Vagina (tissue), 2 donors: Measurements from ENCODE around the gene SPIRE2. TPM values are rescaled to one million over a fixed set of nuclear protein-coding genes. Genes with fewer than 3 reads are reported as not detected.
"Not testable (repeated sequence)": the region's sequence is repeated elsewhere in the genome, so short reads cannot be mapped to it uniquely, and the experiment has no call there.

Experiments
- DNase-seq, 2 donors: peaks; one replicate each; pipeline ENCODE4 v3.0.0-alpha.2; 2017; ENCODE audit errors: extremely low spot score in 2 of 2
- H3K27ac ChIP-seq: fragments of 200-600 bp; sonication (generic); one replicate; pipeline ENCODE4 v1.5.1; 2019
- H3K27me3 ChIP-seq: fragments of 200-600 bp; sonication (generic); one replicate; pipeline ENCODE4 v1.5.1; 2019
- H3K36me3 ChIP-seq, 2 donors: fragments of 200-600 bp; sonication (generic); one replicate each; pipeline ENCODE4 v1.5.1; 2017 to 2019
- H3K4me1 ChIP-seq: fragments of 200-600 bp; sonication (generic); one replicate; pipeline ENCODE4 v1.5.1; 2019
- H3K4me3 ChIP-seq, 2 donors: fragments of 200-600 bp; sonication (generic); 1 replicate in 1 of 2; 2 replicates in 1 of 2; pipeline ENCODE4 v1.5.1; 2016 to 2019
- H3K9me3 ChIP-seq: fragments of 200-600 bp; sonication (generic); one replicate; pipeline ENCODE4 v1.5.1; 2019
- POLR2A ChIP-seq, 2 donors: fragments of 450-650 bp; IDR thresholded peaks; one replicate each; pipeline ENCODE4 v1.6.1; 2017; ENCODE audit warnings: antibody characterized with exemption in 2 of 2, mild to moderate bottlenecking in 2 of 2, moderate library complexity in 2 of 2
- POLR2AphosphoS5 ChIP-seq, 2 donors: sonication (generic); formaldehyde crosslinking; IDR thresholded peaks; one replicate each; pipeline ENCODE4 v1.9.0; 2017; ENCODE audit warnings: antibody characterized with exemption in 2 of 2, mild to moderate bottlenecking in 2 of 2, low read depth in 1 of 2; ENCODE audit not compliant: insufficient read depth in 1 of 2
- intact Hi-C: fragments of 100-400 bp; cut with DNase I; formaldehyde crosslinking; loops from one replicate; pipeline ENCODE4 v1.15.1; 2023
- total RNA-seq: library from RNA; depleted of rRNA; stranded (reverse); fragments of >200 nt; gene quantifications from one replicate; pipeline ENCODE4 v1.2.3, GENCODE V29; 2016
- TF ChIP-seq, protein P1 (sequence below), 3 experiments: fragments of 450-650 bp in 2 of 3; fragments of 200-600 bp in 1 of 3; sonication (generic) in 1 of 3; IDR thresholded peaks; one replicate each; pipeline ENCODE4 v1.5.1; 2017 to 2019; ENCODE audit warnings: antibody characterized with exemption in 3 of 3, mild to moderate bottlenecking in 2 of 3, moderate library complexity in 2 of 3

Gene SPIRE2
- total RNA-seq, 1 donor from 2014 or later = 2.2 TPM

DNA sequence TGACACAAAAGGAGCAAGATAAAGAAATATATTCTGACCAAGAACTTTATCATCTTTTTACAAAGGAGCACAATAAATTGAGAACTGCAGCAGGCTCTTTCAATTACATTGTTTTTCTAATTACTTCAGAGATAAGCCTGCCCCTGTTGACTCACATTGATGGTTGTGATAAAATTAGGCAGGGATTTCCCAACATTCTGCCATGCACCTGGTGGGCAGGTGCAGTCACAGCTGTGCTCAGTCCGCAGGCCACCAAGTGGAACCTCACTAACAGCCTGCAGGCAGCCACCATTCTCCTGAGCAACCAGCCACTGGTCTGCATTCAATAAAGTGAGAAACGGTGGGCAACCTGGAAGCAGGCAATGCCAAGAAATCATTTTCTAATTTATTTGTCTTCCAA lies 17.0 kb upstream of the SPIRE2 start:
- Histone ChIP-seq H3K27ac (no peak overlapping the region), H3K36me3 (no peaks in the 10 kb centered on the region), H3K4me3 (no peak overlapping the region), H3K27me3 (no peaks in the 10 kb centered on the region), H3K4me1 (peaks cover 8% of the 10 kb centered on the region), H3K9me3 (no peaks in the 10 kb centered on the region)
- DNase-seq = no peak
- no peak for TF ChIP-seq POLR2AphosphoS5 (IDR thresholded peaks at IDR 0.05; ENCODE audit: insufficient read depth in 1 of 2, low read depth in 1 of 2)
- TF ChIP-seq, protein P1, sequence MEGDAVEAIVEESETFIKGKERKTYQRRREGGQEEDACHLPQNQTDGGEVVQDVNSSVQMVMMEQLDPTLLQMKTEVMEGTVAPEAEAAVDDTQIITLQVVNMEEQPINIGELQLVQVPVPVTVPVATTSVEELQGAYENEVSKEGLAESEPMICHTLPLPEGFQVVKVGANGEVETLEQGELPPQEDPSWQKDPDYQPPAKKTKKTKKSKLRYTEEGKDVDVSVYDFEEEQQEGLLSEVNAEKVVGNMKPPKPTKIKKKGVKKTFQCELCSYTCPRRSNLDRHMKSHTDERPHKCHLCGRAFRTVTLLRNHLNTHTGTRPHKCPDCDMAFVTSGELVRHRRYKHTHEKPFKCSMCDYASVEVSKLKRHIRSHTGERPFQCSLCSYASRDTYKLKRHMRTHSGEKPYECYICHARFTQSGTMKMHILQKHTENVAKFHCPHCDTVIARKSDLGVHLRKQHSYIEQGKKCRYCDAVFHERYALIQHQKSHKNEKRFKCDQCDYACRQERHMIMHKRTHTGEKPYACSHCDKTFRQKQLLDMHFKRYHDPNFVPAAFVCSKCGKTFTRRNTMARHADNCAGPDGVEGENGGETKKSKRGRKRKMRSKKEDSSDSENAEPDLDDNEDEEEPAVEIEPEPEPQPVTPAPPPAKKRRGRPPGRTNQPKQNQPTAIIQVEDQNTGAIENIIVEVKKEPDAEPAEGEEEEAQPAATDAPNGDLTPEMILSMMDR (IDR thresholded peaks at IDR 0.05) = no peak
- TF ChIP-seq POLR2A (IDR thresholded peaks at IDR 0.05) = no peak
- intact Hi-C loops = no loop called here

DNA sequence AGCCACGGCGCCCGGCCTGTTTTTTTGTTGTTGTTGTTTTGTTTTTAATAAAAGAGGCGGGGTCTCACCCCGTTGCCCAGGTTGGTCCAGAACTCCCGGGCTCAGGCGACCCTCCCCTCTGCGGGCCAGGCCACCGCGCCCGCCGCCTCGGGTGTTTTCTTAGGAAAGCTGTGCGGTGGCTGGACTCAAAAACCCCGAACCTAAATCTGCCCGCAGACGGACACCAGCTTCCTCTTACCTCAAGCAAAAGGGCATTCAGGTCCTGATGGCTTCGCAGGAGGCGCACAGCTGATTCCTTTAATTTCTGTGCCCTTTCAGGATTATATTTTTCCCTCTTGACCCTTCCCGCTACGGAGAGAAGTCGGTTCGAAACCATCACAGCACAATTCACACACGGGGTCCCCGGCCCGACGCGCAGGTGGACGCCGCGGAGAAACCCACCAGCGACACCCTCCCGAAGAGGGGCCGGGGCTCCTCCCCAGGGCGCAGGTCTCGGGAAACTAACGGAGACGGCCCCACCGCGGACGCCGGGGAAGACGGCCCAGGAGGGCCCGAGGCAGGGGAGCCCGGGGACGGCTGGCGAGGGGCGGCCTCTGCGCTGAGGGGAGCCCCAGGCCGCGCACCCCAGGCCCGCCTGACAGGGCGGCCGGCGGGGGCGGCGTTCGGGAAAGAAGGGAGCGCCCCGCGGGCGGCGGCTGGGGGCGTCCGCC lies 12.5 kb upstream of the SPIRE2 start:
- H3K27ac ChIP-seq = no peak overlapping the region

DNA sequence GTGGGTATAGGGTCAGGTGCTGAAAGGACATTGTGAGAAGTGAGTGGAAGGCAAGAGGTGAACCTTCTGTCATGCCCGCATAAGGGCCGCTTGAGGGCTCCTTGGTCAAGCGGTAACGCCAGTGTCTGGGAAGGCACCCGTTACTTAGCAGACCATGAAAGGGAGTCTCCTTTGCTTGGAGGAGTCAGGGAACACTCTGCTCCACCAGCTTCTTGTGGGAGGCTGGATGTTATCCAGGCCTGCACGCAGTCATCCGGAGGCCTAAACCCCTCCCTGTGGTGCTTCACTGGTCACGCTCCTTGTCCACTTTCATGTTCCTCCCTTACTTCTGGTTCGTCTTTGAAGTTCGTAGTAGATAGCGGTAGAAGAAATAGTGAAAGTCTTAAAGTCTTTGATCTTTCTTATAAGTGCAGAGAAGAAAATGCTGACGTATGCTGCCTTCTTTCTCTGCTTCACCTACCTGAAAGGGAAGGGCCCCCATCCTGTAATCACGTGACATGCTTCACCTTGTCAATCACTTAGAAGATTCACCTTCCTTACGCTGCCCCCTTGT lies 9.3 kb upstream of the SPIRE2 start:
- H3K27me3 ChIP-seq, H3K9me3 ChIP-seq, H3K4me3 ChIP-seq, H3K36me3 ChIP-seq, intact Hi-C loops, H3K27ac ChIP-seq, DNase-seq: not testable (repeated sequence)
- H3K4me1 ChIP-seq = peaks cover 30% of the 10 kb centered on the region

More for the DNA sequence above, 12.5 kb upstream of the SPIRE2 start:
- Histone ChIP-seq H3K4me3 (peak overlapping the region; percentile 58 to 68), H3K27me3 (no peaks in the 10 kb centered on the region), H3K36me3 (no peaks in the 10 kb centered on the region), H3K4me1 (peaks cover 30% of the 10 kb centered on the region), H3K9me3 (no peaks in the 10 kb centered on the region)
- intact Hi-C loops = no loop called here
- TF ChIP-seq POLR2A (IDR thresholded peaks at IDR 0.05) = no peak
- TF ChIP-seq POLR2AphosphoS5 (IDR thresholded peaks at IDR 0.05; ENCODE audit: insufficient read depth in 1 of 2, low read depth in 1 of 2) = no peak
- TF ChIP-seq, protein P1 (IDR thresholded peaks at IDR 0.05) = no peak
- DNase-seq = no peak

DNA sequence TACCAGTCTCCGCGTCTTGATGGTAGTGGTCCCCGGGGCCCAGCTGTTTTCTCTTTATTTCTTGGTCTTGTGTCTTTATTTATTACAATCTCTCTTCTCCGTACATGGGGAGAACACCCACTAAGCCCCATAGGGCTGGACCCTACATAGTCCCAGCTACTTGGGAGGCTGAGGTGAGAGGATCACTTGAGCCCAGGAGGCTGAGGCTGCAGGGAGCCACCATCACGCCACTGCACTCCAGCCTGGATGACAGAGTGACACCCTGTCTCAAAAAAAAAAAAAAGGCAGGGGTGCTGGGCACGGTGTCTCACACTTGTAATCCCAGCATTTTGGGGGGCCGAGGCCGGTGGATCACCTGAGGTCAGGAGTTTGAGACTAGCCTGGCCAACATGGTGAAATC lies 8.8 kb upstream of the SPIRE2 start:
- H3K27ac ChIP-seq, H3K27me3 ChIP-seq, H3K4me3 ChIP-seq, DNase-seq, H3K9me3 ChIP-seq, H3K36me3 ChIP-seq, intact Hi-C loops: not testable (repeated sequence)
- peaks cover 30% of the 10 kb centered on the region for H3K4me1 ChIP-seq

DNA sequence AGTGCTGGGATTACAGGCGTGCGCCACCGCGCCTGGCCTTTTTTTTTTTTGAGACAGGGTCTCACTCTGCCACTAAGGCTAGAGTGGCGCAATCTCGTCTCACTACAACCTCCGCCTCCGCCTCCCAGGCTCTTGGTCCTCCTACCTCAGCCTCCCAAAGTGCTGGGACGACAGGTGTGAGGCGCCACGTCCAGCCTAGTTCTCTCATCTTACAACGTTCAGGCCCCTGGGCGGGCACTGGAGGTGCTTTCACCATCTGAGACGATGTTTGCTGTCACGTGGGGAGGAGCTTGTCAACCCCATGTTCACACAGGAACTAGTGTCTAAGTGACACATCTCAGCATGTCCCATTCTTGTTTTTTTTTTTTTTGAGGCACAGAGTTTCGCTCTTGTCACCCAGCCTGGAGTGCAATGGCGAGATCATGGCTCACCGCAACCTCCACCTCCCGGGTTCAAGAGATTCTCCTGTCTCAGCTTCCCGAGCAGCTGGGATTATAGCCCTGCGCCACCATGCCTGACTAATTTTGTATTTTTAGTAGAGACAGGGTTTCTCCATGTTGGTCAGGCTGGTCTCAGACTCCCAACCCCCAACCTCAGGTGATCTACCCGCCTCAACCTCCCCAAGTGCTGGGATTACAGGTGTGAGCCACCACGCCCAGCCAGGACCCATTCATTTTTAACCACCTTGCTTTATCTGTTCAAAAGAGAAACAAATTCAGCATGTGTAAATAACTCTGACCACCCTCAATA lies 6.7 kb upstream of the SPIRE2 start:
- Histone ChIP-seq H3K4me1 (peaks cover 22% of the 10 kb centered on the region), H3K4me3 (no peak overlapping the region), H3K36me3 (no peaks in the 10 kb centered on the region), H3K27me3 (no peaks in the 10 kb centered on the region), H3K27ac (no peak overlapping the region), H3K9me3 (no peaks in the 10 kb centered on the region)
- TF ChIP-seq POLR2AphosphoS5 (IDR thresholded peaks at IDR 0.05; ENCODE audit: insufficient read depth in 1 of 2, low read depth in 1 of 2) = no peak
- no peak for DNase-seq
- intact Hi-C loops = no loop called here

DNA sequence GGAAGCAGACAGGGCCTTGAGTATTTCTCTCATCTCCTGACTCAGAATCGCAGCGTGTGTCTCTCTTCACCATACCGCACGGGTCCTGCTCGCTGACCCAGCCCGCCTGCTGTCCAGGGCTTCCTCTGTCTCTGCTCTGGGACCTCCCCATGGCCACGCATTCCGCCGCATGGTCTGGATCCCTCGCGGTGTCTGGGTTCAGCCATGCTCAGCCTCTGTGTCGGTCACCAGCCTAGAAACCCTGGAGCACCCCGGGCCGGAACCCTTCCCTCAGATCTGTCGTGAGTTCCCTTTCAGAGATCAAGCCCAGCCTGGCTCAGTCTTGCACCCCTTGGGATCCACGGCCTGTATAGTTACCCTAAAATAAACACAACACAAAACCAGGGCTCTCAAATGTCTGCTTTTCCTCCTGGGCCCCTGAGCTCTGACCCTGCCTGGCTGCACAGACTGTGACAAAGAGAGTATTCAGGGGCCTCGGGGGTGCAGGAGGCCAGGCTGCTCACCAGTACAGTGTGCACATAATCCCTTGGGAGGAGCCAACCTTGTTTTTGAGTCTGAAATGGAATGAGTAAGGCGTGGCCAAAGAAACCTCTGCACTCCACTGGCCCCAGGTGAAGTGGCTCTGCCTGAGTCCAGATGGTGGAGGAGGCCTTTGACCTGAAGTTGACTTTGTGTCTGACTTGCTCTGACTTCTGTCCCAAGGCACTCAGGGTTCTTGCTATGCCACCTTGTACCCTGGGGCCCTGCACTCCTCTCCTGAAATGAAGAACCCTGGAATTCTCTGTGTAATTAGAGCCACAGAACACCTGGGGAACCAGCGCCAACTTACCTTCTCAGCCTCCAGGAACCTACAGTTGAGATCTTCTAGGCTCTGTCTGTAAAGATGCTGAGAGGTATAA lies 5.8 kb upstream of the SPIRE2 start:
- no peak for DNase-seq
- H3K36me3 ChIP-seq = no peaks in the 10 kb centered on the region
- intact Hi-C loops = no loop called here
- peaks cover 23% of the 10 kb centered on the region for H3K4me1 ChIP-seq
- no peak for TF ChIP-seq POLR2AphosphoS5 (IDR thresholded peaks at IDR 0.05; ENCODE audit: insufficient read depth in 1 of 2, low read depth in 1 of 2)
- TF ChIP-seq, protein P1 (IDR thresholded peaks at IDR 0.05) = no peak
- TF ChIP-seq POLR2A (IDR thresholded peaks at IDR 0.05) = no peak
- H3K9me3 ChIP-seq = no peaks in the 10 kb centered on the region
- H3K4me3 ChIP-seq = no peak overlapping the region
- no peaks in the 10 kb centered on the region for H3K27me3 ChIP-seq
- H3K27ac ChIP-seq = no peak overlapping the region
